Measurements from ENCODE around the gene DAB2IP.
"Not testable (repeated sequence)": the region's sequence is repeated elsewhere in the genome, so short reads cannot be mapped to it uniquely, and the experiment has no call there.

Gene DAB2IP

GRCh38 chr9:121786543-121786948 is 135.1 kb downstream of the DAB2IP start:
- DNase-seq (ENCODE audit: low read depth in 2 of 3, low spot score in 1 of 3): no peak

- no peak for DNase-seq (ENCODE audit: low read depth in 2 of 3, low spot score in 1 of 3)
These were observed 135.6 kb downstream of the DAB2IP start for GRCh38 chr9:121786998-121787422.

GRCh38 chr9:121788686-121789366 is 137.4 kb downstream of the DAB2IP start:
- DNase-seq (ENCODE audit: low read depth in 2 of 3, low spot score in 1 of 3): no peak

- DNase-seq (ENCODE audit: low read depth in 2 of 3, low spot score in 1 of 3): no peak
These were observed 139.4 kb downstream of the DAB2IP start for GRCh38 chr9:121790841-121791240.

GRCh38 chr9:121792476-121792875 is 141.0 kb downstream of the DAB2IP start:
- DNase-seq (ENCODE audit: low read depth in 2 of 3, low spot score in 1 of 3): not testable (repeated sequence)

- DNase-seq (ENCODE audit: low read depth in 2 of 3, low spot score in 1 of 3): not testable (repeated sequence)
These were observed 142.9 kb downstream of the DAB2IP start for GRCh38 chr9:121794334-121794733.

- no peak for DNase-seq (ENCODE audit: low read depth in 2 of 3, low spot score in 1 of 3)
These were observed 145.6 kb downstream of the DAB2IP start for GRCh38 chr9:121797081-121797480.

GRCh38 chr9:121798941-121799340 is 147.5 kb downstream of the DAB2IP start:
- no peak for DNase-seq (ENCODE audit: low read depth in 2 of 3, low spot score in 1 of 3)

- no peak for DNase-seq (ENCODE audit: low read depth in 2 of 3, low spot score in 1 of 3)
These were observed 148.9 kb downstream of the DAB2IP start for GRCh38 chr9:121800376-121800775.

GRCh38 chr9:121801579-121801978 is 150.1 kb downstream of the DAB2IP start:
- no peak for DNase-seq (ENCODE audit: low read depth in 2 of 3, low spot score in 1 of 3)

- no peak for DNase-seq (ENCODE audit: low read depth in 2 of 3, low spot score in 1 of 3)
These were observed 151.3 kb downstream of the DAB2IP start for GRCh38 chr9:121802753-121803152.

GRCh38 chr9:121807069-121807822 is 155.8 kb downstream of the DAB2IP start:
- no peak for DNase-seq (ENCODE audit: low read depth in 2 of 3, low spot score in 1 of 3)

GRCh38 chr9:121807823-121808278 is 156.4 kb downstream of the DAB2IP start:
- DNase-seq (ENCODE audit: low read depth in 2 of 3, low spot score in 1 of 3): no peak

- DNase-seq (ENCODE audit: low read depth in 2 of 3, low spot score in 1 of 3): no peak
These were observed 157.3 kb downstream of the DAB2IP start for GRCh38 chr9:121808781-121809180.

GRCh38 chr9:121809356-121810050 is 158.1 kb downstream of the DAB2IP start:
- no peak for DNase-seq (ENCODE audit: low read depth in 2 of 3, low spot score in 1 of 3)

GRCh38 chr9:121810489-121810888 is 159.1 kb downstream of the DAB2IP start:
- no peak for DNase-seq (ENCODE audit: low read depth in 2 of 3, low spot score in 1 of 3)

GRCh38 chr9:121811140-121811539 is 159.7 kb downstream of the DAB2IP start:
- DNase-seq (ENCODE audit: low read depth in 2 of 3, low spot score in 1 of 3): no peak

GRCh38 chr9:121811751-121812150 is 160.3 kb downstream of the DAB2IP start:
- no peak for DNase-seq (ENCODE audit: low read depth in 2 of 3, low spot score in 1 of 3)

GRCh38 chr9:121812159-121812735 is 160.8 kb downstream of the DAB2IP start:
- DNase-seq (ENCODE audit: low read depth in 2 of 3, low spot score in 1 of 3): no peak

- DNase-seq (ENCODE audit: low read depth in 2 of 3, low spot score in 1 of 3): no peak
These were observed 162.2 kb downstream of the DAB2IP start for GRCh38 chr9:121813519-121814210.

- DNase-seq (ENCODE audit: low read depth in 2 of 3, low spot score in 1 of 3): no peak
These were observed 163.2 kb downstream of the DAB2IP start for GRCh38 chr9:121814594-121814993.

All from stimulated activated CD4-positive, alpha-beta T cell treated with anti-CD3 and anti-CD28 coated beads, Interleukin-12 subunit alpha, Interleukin-12 subunit beta, amount 100 ng/mL, for 48 hours (primary cell).